ENCODE results near the gene AVPR2. TPM values are rescaled to one million over a fixed set of nuclear protein-coding genes. Genes with fewer than 3 reads are reported as not detected.

The AVPR2 gene
- total and polyA plus RNA-seq, 8 donors = 0.12 to 1.3 (median 0.40) TPM

DNA sequence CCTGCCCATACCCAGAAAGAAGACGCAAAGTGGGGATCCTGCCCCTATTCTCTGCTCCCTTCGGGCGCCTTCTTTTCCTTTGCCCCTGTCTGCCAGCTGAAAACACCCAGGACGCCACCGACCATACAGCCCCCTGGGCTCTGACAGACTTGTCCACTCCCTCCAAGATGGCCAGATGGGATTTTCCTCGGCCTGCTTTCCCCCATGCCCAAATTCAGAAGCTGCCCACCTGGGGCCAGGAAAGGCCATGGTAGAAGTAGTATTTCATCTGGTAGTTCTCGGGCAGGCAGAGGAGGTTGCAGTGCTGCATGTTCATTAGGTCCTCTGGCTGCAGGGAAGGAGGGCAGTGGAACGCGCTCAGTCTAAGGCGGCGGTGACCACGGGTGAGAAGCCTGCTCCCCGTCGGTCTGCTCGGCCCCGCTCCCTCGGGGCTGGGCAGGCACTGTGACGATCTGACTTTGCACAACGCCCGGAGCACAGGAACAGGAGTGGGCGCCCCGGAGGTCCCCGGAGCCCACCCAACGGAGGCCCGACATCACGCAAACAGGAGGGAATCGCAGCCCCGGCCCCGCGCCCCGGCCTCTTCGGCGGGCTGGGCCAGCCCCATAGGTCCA is 29.8 kb downstream of the AVPR2 start:
- DNase-seq (peak in 1 of 6 donors; percentile 72), FAIRE-seq (no peak), ATAC-seq (peak in 3 of 4 donors; percentile 7 to 24 (median 10))
- H3K4me1 ChIP-seq = peaks cover 0 to 1% (median 1%) of the 10 kb centered on the region in 3 donors
- H3K4me3 ChIP-seq = peak overlapping the region; percentile 57 to 77 (median 68)
- no peak overlapping the region for H3K27ac ChIP-seq
- no peaks in the 10 kb centered on the region for H3K36me3 ChIP-seq
- H3K27me3 ChIP-seq = no peaks in the 10 kb centered on the region
- intact Hi-C loops (cut with DNase I) = loop anchor here in 1 of 3 donors (10.0 kb wide), 1 partner anchor 59 kb away; no protein-coding TSS in a partner anchor
- H3K9me3 ChIP-seq = no peaks in the 10 kb centered on the region
- 3 to 11% methylated on average over 24 to 33 of the region's 33 CpGs for WGBS, 2 donors
- no peak for TF ChIP-seq CTCF (IDR thresholded peaks at IDR 0.05)

- H3K27me3 ChIP-seq = no peaks in the 10 kb centered on the region
- H3K36me3 ChIP-seq = no peaks in the 10 kb centered on the region
- peak; percentile 71 to 87 (median 82) for DNase-seq
- no peaks in the 10 kb centered on the region for H3K9me3 ChIP-seq
- no peaks in the 10 kb centered on the region for H3K4me1 ChIP-seq
- TF ChIP-seq CTCF (IDR thresholded peaks at IDR 0.05) = no peak
- no peak for FAIRE-seq
- peak; percentile 96 to 98 (median 97) for ATAC-seq
- 0 to 9% methylated on average over 42 to 73 of the region's 87 CpGs for WGBS, 2 donors
- peak within 1 kb of the TSS; percentile 57 to 77 (median 68) for H3K4me3 ChIP-seq
- no peak within 1 kb of the TSS for H3K27ac ChIP-seq
- intact Hi-C loops (cut with DNase I) = loop anchor here in 1 of 3 donors (10.0 kb wide), 1 partner anchor 60 kb away; no protein-coding TSS in a partner anchor
These were observed 30.4 kb downstream of the AVPR2 start, which contains the start of gene NAA10 for GRCh38 chrX:153934762-153935325. Gene NAA10, minus strand, starts transcription at chrX:153935037. Its CDS starts 133 bp downstream, at chrX:153934904.

DNA sequence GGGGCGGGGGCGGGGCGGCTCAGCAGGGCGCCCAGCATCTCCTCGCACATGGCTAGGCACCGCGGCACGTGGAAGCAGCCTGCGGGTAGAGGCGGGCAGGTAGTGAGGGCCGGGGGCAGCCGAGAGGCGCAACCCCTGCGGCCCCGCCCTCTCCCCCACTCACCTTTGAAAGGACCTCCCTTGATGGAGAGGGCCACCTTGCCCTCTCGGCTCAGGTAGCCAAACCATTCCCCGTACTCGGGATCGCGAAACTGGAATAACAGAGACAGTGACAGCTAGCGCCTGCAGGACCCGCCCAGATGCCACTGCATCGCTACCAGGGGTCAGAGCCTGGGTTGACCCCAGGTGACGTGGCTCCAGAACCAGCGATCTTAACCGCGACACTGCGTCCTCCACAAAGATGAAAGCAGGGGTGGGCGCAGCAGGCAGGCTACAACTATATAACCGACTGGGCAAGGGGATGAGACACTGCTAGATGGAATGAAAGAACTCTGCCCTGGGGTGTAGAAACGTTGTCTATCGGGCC is 30.9 kb downstream of the AVPR2 start:
- Histone ChIP-seq H3K27ac (no peak overlapping the region), H3K9me3 (no peaks in the 10 kb centered on the region), H3K27me3 (no peaks in the 10 kb centered on the region), H3K36me3 (no peaks in the 10 kb centered on the region), H3K4me3 (peak overlapping the region; percentile 23 to 77 (median 68)), H3K4me1 (no peaks in the 10 kb centered on the region)
- FAIRE-seq = no peak
- TF ChIP-seq CTCF (IDR thresholded peaks at IDR 0.05) = no peak
- intact Hi-C loops (cut with DNase I) = loop anchor here in 1 of 3 donors (10.0 kb wide), 1 partner anchor 61 kb away; no protein-coding TSS in a partner anchor
- peak in 3 of 4 donors; percentile 4 to 21 (median 18) for ATAC-seq
- 6 to 15% methylated on average over 26 of the region's 32 CpGs for WGBS, 2 donors
- no peak for DNase-seq

GRCh38 chrX:153937056-153937455 is 32.6 kb downstream of the AVPR2 start:
- no peak for TF ChIP-seq CTCF (IDR thresholded peaks at IDR 0.05)
- Histone ChIP-seq H3K4me3 (no peak overlapping the region), H3K27me3 (no peaks in the 10 kb centered on the region), H3K36me3 (no peaks in the 10 kb centered on the region), H3K9me3 (no peaks in the 10 kb centered on the region), H3K27ac (no peak overlapping the region), H3K4me1 (no peaks in the 10 kb centered on the region)
- FAIRE-seq (no peak), DNase-seq (no peak), ATAC-seq (no peak)
- intact Hi-C loops (cut with DNase I) = loop anchor here in 1 of 3 donors (10.0 kb wide), 1 partner anchor 62 kb away; no protein-coding TSS in a partner anchor
- 89 to 92% methylated on average over 3 of the region's 3 CpGs for WGBS, 2 donors
